HL-60 (cell line): Measurements from ENCODE around the gene HIP1R.

Source experiments
- POLR2AphosphoS5 ChIP-seq: IDR thresholded peaks from 2 replicates; pipeline ENCODE4 v1.6.1; 2012; ENCODE audit warnings: low read depth
- SPI1 ChIP-seq: IDR thresholded peaks from 2 replicates; pipeline ENCODE4 v1.6.1; 2012; ENCODE audit warnings: low read depth, mild to moderate bottlenecking, borderline replicate concordance
- TF ChIP-seq, protein P1 (sequence below): IDR thresholded peaks from one replicate; pipeline ENCODE4 v1.5.1; 2011; ENCODE audit warnings: low read length, control low read depth, inconsistent platforms; ENCODE audit not compliant: insufficient read depth
- TF ChIP-seq, protein P2 (sequence below): IDR thresholded peaks from 2 replicates; pipeline ENCODE4 v1.6.1; 2012; ENCODE audit warnings: low read depth; ENCODE audit not compliant: insufficient replicate concordance

- TF ChIP-seq, protein P1, sequence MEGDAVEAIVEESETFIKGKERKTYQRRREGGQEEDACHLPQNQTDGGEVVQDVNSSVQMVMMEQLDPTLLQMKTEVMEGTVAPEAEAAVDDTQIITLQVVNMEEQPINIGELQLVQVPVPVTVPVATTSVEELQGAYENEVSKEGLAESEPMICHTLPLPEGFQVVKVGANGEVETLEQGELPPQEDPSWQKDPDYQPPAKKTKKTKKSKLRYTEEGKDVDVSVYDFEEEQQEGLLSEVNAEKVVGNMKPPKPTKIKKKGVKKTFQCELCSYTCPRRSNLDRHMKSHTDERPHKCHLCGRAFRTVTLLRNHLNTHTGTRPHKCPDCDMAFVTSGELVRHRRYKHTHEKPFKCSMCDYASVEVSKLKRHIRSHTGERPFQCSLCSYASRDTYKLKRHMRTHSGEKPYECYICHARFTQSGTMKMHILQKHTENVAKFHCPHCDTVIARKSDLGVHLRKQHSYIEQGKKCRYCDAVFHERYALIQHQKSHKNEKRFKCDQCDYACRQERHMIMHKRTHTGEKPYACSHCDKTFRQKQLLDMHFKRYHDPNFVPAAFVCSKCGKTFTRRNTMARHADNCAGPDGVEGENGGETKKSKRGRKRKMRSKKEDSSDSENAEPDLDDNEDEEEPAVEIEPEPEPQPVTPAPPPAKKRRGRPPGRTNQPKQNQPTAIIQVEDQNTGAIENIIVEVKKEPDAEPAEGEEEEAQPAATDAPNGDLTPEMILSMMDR = no peak
- TF ChIP-seq POLR2AphosphoS5 (no peak), SPI1 (no peak)
- TF ChIP-seq, protein P2, sequence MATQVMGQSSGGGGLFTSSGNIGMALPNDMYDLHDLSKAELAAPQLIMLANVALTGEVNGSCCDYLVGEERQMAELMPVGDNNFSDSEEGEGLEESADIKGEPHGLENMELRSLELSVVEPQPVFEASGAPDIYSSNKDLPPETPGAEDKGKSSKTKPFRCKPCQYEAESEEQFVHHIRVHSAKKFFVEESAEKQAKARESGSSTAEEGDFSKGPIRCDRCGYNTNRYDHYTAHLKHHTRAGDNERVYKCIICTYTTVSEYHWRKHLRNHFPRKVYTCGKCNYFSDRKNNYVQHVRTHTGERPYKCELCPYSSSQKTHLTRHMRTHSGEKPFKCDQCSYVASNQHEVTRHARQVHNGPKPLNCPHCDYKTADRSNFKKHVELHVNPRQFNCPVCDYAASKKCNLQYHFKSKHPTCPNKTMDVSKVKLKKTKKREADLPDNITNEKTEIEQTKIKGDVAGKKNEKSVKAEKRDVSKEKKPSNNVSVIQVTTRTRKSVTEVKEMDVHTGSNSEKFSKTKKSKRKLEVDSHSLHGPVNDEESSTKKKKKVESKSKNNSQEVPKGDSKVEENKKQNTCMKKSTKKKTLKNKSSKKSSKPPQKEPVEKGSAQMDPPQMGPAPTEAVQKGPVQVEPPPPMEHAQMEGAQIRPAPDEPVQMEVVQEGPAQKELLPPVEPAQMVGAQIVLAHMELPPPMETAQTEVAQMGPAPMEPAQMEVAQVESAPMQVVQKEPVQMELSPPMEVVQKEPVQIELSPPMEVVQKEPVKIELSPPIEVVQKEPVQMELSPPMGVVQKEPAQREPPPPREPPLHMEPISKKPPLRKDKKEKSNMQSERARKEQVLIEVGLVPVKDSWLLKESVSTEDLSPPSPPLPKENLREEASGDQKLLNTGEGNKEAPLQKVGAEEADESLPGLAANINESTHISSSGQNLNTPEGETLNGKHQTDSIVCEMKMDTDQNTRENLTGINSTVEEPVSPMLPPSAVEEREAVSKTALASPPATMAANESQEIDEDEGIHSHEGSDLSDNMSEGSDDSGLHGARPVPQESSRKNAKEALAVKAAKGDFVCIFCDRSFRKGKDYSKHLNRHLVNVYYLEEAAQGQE = no peak
These were observed 74.4 kb downstream of the HIP1R start for GRCh38 chr12:122909442-122910288.
